A549 treated with dexamethasone at 1 μM for 4 hours (cell line): Measurements from ENCODE around the gene MYH14. TPM values are rescaled to one million over a fixed set of nuclear protein-coding genes. Genes with fewer than 3 reads are reported as not detected.

Experiments
- total RNA-seq: library from RNA; stranded (reverse); fragments of 200-300 nt; extraction: Qiagen RNA extraction; gene quantifications from 5 replicates; pipeline ENCODE4 v1.2.3, GENCODE V29; 2022

Gene MYH14
- 4.4 to 7.8 TPM (median 7.2 TPM) in 5 replicates for total RNA-seq

GRCh38 chr19:50203281-50204080, at the start of gene MYH14:
Gene MYH14, plus strand, starts transcription at chr19:50203622. Its CDS starts 6,744 bp downstream, at chr19:50210366.

GRCh38 chr19:50162988-50163387, 40.4 kb upstream of the MYH14 start, which contains the start of gene IZUMO2:
Gene IZUMO2, minus strand, starts transcription at chr19:50163281. Its CDS starts 87 bp downstream, at chr19:50163194.

GRCh38 chr19:50329146-50329925, 125.9 kb downstream of the MYH14 start, which contains the start of gene KCNC3:
Gene KCNC3, minus strand, starts transcription at chr19:50329377. Its CDS starts 295 bp downstream, at chr19:50329082.

Other genes with a start within 250 kb of the MYH14 start
- 0.10 to 0.28 TPM (median 0.16 TPM) in 5 replicates for gene SIGLEC11, start 242.4 kb upstream of the MYH14 start, total RNA-seq
- 34.0 to 39.2 TPM (median 38.1 TPM) in 5 replicates for gene VRK3, start 178.2 kb upstream of the MYH14 start, total RNA-seq
- gene ZNF473, start 177.6 kb upstream of the MYH14 start, total RNA-seq, result 8.3 to 11.6 TPM (median 10.3 TPM) in 5 replicates
- gene IZUMO2, start 40.3 kb upstream of the MYH14 start, total RNA-seq, result not detected in 5 replicates
- 0.98 to 1.7 TPM (median 1.7 TPM) in 5 replicates for gene KCNC3, start 125.8 kb downstream of the MYH14 start, total RNA-seq
- gene NAPSA, start 162.0 kb downstream of the MYH14 start, total RNA-seq, result 0.32 to 1.1 TPM (median 0.84 TPM) in 5 replicates
- 55.3 to 72.9 TPM (median 70.2 TPM) in 5 replicates for gene NR1H2, start 172.8 kb downstream of the MYH14 start, total RNA-seq
- 44.4 to 82.0 TPM (median 73.4 TPM) in 5 replicates for gene POLD1, start 180.7 kb downstream of the MYH14 start, total RNA-seq
- 0.12 to 0.46 TPM (median 0.18 TPM) in 5 replicates for gene SPIB, start 215.3 kb downstream of the MYH14 start, total RNA-seq
- not detected in 5 replicates for gene MYBPC2, start 229.3 kb downstream of the MYH14 start, total RNA-seq